ENCODE data around the gene PRPSAP1. TPM values are rescaled to one million over a fixed set of nuclear protein-coding genes. Genes with fewer than 3 reads are reported as not detected.

Gene PRPSAP1
- polyA plus RNA-seq, 1 donor = 36.3 TPM

DNA sequence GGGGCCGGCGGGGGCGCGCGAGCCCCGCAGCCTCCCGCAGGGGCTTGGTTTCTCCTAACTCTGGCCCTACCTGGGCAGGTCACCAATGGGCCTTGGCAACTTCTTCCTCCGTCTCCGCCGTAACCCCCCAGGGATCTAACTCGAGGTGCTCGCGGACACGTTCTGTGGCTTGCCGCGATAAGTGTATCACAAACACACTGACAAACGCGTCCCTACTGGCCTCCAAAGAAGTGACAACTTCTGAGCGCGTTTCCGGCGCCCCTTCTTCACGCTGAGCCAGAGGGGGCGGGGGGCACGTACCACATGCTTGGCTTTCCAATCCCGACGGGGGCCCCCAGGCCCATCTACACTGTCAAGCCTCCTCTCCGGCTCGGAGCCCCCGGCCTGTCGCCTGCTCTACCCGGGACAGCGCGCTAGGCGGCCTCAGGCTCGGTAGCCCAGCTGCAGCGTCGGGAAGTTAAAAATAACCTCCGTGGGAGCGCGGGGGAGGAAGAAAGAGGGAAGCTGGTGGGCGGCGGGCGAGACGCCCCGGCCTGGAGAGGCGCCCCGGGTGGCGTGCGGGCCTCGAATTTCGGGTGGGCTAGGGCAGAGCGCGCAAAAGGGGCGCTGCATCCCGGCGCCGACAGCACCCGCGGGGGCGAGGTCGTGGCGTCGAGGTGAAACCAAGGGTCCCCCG lies 30.0 kb upstream of the PRPSAP1 start:
- no peak for DNase-seq

DNA sequence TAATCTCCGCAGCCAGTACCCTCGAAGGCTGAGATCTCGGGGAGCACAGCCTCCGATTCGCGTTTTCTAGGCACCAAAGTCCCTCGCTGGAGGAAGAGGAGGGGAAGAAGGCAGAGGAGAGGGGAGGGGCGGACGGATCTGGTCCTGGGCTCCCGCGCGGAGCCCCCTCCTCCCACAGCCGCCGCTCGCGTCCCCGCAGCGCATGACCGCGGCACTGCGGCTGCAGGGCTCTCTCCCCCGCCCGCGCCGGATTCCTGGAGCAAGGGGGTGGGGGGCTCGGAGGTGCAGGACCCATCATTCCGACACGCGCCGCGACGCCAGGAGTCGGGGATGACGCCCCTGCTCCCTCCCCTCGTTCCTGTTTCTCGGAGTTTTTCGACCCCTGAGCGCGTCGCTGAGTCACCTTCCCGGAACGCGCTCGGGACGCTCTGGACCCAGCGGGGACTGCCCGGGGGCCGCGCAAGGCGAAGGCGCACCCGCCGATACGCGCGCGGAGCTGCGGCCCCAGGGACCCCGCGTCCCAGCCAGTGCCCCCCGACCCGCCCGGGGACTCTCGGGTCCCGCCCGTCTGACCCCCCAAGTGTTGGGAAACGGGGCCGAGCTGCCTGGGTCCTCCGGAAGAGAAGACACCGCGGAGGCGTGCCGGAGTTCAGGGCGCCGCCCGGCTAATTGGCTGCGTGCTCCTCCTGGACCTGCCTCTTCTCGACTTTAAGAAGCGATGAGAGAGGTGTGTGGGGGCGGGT lies 29.3 kb upstream of the PRPSAP1 start:
- DNase-seq = no peak

GRCh38 chr17:76382351-76382802 lies 28.7 kb upstream of the PRPSAP1 start:
- no peak for DNase-seq

DNA sequence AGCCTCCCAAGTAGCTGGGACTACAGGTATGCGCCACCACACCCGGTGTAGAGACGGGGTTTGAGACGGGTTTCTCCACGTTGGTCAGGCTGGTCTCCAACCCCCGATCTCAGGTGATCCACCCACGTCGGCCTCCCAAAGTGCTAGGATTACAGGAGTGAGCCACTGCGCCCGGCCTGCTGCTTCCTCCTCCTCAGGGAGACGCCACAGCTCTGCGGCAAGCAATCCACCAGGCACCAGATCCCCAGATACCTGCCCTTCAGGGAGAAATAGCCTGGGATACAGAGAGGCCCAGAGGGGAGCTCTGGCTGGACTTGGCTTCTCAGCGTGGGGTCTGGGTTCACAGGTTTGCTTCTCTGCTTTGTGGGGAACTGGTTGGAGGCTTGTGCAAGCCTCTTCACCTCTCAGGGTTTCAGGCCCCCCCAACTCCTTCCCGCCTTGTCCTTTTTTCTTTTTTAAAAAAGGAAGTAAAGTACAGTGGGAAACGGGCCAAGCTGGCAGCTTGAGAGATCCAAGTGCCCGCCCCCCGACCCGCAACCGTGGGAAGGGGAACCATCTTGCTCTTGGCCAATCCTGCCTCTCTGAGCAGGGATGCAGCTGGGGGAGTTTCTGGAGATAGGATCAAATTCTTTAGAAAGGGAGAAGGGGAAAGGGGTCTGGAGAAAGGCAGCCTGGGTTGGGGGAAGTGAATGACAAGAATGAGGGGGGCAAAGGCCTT lies 28.1 kb upstream of the PRPSAP1 start:
- no peak for DNase-seq

- no peak for DNase-seq
Measured at GRCh38 chr17:76379646-76380376, 26.1 kb upstream of the PRPSAP1 start.

- no peak for DNase-seq
Measured at GRCh38 chr17:76379275-76379641, 25.5 kb upstream of the PRPSAP1 start.

GRCh38 chr17:76378548-76379274 lies 25.0 kb upstream of the PRPSAP1 start:
- no peak for DNase-seq

DNA sequence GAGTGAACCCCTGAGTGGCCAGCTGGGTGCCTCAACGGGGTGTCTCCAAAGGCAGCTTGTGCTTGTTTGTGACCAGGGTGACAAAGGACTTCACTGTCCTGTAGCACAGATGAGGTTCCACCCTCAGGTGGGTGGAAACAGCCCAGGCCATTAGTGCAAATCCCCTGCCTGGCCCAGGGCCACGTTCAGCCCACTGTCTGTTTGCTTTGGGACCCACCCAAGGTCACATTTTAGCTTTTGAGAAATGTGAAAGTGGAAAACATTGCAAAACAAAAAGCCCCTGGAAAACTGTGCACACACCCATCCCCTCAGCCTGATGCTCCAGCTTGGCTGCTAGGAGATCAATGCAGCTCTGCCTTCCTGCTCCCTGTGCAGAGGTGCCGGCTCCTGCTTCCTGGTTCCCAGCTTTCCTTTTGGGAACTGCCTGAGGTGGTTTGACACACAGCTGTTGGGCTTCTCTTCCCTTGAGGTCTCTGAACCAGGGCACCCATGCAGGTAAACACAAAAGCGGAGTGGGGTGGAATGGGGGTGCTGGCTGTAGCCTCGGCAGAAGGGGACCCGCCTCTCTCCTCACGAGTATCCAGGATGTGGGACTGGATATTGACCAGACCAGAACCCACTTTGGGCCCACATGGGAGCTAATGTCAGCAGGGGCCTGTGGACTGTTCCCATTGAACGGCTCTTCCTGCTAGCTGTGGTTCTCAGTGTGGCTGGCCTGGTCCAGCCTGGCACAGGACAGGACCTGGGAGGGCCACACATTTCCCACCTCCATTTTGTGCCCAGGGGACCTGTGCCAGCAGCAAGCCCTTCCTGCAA lies 22.8 kb upstream of the PRPSAP1 start:
- DNase-seq = no peak

DNA sequence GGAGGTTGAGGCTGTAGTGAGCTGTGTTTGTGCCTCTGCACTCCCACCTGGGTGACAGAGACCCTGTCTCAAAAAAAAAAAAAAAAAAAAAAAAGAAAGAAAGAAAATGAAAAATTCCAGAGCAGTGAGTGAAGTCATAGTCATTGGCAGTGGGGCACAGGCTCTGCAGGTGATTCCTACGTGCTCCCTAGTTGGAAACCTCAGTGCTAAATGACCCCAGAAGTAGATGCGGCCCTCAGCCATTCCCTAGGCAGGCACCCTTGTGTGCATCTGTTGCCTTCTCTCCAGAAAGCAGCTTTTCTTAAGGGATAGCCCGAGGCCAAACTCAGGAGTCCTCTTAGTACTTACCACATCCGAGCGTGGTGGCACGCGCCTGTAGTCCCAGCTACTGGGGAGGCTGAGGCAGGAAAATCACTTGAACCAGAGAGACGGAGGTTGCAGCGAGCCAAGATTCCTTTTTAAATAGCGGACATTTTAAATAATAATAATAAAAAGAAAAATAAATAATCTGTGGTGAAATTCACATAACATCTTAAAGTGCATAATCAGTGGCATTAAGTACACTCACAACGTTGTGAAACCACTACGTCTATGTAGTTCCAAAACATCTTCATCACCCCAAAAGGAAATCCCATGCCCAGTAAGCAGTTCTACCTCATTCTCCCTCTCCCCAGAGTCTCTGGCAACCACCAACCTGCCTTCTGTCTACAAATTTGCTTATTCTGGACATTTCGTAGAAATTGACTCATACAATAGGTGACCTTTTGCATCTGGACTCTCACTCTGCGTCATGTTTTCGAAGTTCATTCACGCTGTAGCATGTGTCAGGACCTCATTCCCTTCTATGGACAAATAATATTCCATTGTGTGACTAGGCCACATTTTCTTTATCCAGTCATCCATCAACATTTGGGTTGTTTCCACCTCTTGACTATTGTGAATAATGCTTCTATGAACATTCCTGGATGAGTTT lies 18.2 kb upstream of the PRPSAP1 start:
- no peak for DNase-seq

DNA sequence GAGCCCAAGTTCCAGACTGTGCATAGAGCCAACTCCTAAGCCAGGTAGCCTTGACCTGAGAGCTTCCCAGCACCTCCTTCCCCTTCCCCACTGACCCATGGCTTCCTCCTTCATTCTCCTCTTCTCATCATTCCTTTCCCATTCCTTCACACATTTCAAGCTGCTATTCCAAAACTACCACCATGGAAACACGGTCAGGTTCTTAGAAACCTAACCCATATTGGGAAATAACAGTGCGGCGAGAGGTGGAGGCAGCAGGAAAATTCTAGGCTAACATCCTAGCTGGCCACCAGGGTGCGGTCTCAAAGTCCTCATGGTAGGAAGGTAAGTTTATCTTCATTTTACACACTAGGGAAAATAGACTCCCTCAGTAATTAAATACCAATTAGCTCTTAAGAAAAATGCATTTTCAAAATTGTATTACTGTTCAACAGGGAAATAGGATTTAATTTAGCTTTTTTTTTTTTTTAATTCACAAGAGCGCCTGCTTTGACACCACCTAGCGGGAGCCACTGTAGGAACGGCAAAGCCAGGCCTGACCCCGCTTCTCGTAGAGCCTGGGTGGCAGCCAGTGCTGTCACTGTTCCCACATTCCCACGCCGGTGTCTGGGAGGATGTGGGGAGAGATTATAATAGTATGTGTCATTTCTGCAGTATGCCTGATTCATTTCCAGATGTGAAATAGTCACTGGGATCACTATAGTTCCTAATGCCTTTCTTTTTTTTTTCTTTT lies 16.7 kb upstream of the PRPSAP1 start:
- no peak for DNase-seq

- DNase-seq = no peak
Measured at GRCh38 chr17:76369804-76370203, 16.1 kb upstream of the PRPSAP1 start.

DNA sequence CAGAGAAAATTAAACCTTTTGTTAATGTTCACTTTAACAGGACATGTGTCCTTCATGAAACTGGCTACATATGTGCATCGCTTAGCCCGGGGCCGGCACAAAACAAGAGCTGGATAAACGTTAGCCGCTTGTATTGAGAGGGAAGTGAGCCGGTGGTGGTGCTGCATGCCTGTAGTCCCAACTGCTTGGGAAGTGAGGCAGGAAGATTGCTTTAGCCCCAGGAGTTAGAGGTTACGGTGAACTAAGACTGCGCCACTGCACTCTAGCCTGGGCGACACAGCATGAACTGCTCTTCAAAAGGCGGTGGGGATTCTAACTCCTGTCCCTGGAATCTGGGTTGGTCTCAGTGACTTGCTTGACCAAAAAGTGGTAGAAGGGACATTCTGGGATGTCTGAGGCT lies 15.7 kb upstream of the PRPSAP1 start:
- DNase-seq = no peak

GRCh38 chr17:76368545-76368944 lies 14.8 kb upstream of the PRPSAP1 start:
- no peak for DNase-seq

DNA sequence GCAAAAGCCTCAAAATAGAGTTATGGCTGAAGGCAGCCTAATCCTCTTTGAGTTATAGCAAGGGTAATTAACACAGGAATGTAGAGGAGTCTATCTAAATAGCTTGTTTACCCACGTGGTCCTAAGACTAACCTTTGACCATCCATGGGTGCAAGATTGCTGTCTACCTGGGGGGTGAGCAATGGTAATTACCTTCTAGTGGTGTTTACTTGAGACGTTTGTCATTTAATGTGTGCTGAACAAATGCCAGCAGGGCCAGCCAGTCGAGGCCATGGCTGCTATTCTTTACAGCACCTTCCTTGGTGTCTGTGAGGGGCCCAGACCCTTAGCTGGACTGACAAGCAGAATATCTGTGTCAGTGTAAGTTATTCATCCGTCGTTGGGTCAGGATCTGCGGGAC lies 13.9 kb upstream of the PRPSAP1 start:
- no peak for DNase-seq

DNA sequence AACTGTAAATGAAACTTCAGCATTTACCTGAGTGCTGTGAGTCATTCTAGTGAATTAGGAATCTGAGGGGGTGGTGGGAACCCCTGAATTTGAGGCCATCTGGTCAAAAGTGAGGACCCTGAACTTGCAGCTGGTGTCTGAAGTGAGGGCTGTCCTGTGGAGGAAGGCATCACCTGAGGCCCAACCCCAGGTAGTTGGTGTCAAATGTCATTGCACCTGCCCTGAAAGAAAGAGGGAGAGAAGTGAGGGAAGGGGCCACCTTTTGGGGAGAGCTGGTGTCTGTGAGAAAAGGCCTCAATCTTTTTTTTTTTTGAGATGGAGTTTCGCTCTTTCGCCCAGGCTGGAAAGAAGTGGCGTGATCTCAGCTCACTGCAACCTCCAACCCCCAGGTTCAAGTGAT lies 12.5 kb upstream of the PRPSAP1 start:
- DNase-seq = no peak

DNA sequence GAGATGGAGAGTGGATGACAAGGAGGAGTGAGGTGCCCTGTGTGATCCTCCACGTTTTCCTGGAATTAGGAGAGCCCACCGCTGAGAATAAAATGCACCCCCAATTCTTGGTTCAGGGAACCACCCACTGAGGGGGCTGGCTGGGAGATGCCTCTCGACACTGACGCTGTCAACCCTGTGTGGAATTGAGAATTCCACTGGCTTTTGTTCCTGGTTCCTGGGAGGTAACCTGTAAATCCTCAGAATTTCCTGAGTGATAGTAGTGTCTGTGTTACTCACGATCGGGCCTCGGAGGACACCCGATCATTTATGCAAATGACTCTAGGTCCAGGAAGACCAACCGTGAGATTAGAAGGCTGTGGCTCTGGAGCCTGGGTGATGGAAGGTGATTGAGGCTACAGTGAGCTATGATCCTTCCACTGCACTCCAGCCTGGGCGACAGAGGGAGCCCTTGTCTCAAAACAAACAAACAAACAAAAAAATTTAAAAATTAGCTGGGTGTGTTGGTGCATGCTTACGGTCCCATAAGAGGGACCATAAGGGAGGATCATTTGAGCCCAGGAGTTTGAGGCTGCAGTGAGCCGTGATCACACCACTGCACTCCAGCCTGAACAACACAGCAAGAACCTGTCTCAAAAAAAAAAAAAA lies 11.7 kb upstream of the PRPSAP1 start:
- DNase-seq = no peak

GRCh38 chr17:76363107-76363842 lies 9.6 kb upstream of the PRPSAP1 start:
- DNase-seq = no peak

- no peak for DNase-seq
Measured at GRCh38 chr17:76360461-76360860, 6.7 kb upstream of the PRPSAP1 start.

Measured in hindlimb muscle (tissue), 1 donor.